GM12878 (cell line): ENCODE measurements around the gene SPTY2D1. TPM values are rescaled to one million over a fixed set of nuclear protein-coding genes. Genes with fewer than 3 reads are reported as not detected.

Experiments
- ATAC-seq: fragments of 200-7000 bp; cut with Tn5 transposase; 3 replicates; pipeline ENCODE4 v1.9.1; 2020; ENCODE audit warnings: mild to moderate bottlenecking, moderate library complexity
- BruUV-seq: library from RNA; stranded (reverse); fragments of 400-500 nt; replicated peaks from 2 replicates; lab custom pipeline; 2021; lab: Mats Ljungman, UMichigan
- CTCF ChIA-PET: fragments of 300-600 bp; sonication (Branson Sonifier 250); formaldehyde crosslinking; extraction: SDS; loops from one replicate; lab custom pipeline; 2021; ENCODE audit warnings: inconsistent platforms; lab: Yijun Ruan, JAX
- POLR2A ChIA-PET: fragments of 350-600 bp; formaldehyde crosslinking; extraction: SDS; loops from one replicate; lab custom pipeline; 2021; ENCODE audit warnings: inconsistent platforms; lab: Charles Lee
- RAD21 ChIA-PET: fragments of 300-600 bp; sonication (Branson Sonifier 250); formaldehyde crosslinking; loops from one replicate; lab custom pipeline; 2023; ENCODE audit warnings: antibody characterized with exemption; ENCODE audit not compliant: unreplicated experiment; lab: Charles Lee
- SMC1A ChIA-PET: fragments of 300-600 bp; sonication (Branson Sonifier 250); formaldehyde crosslinking; loops from one replicate; lab custom pipeline; 2023; ENCODE audit not compliant: unreplicated experiment, uncharacterized antibody; lab: Charles Lee
- DNase-seq: peaks from one replicate; pipeline ENCODE4 v3.0.0-alpha.2; 2011; ENCODE audit warnings: low read depth, low spot score
- FAIRE-seq: peaks from 3 replicates; lab custom pipeline; 2011; peaks lifted over from hg19 to GRCh38; lab: Jason Lieb, UNC
- H2AFZ ChIP-seq: 2 replicates; pipeline ENCODE4 v1.6.0; 2011; ENCODE audit warnings: low read depth, low read length, control low read depth; ENCODE audit not compliant: control insufficient read depth
- H3K27ac ChIP-seq: 2 replicates; pipeline ENCODE4 v1.5.1; 2011; ENCODE audit warnings: control low read depth; ENCODE audit not compliant: control insufficient read depth, insufficient read depth
- H3K27me3 ChIP-seq, 2 experiments: replicated peaks in 1 of 2; 2 replicates each; pipeline versions ENCODE4 v1.6.0 to v1.6.1; 2011; ENCODE audit warnings: low read length in 1 of 2; ENCODE audit not compliant: control insufficient read depth in 2 of 2, insufficient read depth in 2 of 2
- H3K36me3 ChIP-seq, 2 experiments: 2 replicates each; pipeline ENCODE4 v1.5.1; 2011; ENCODE audit warnings: low read length in 1 of 2; ENCODE audit not compliant: control insufficient read depth in 2 of 2, insufficient read depth in 2 of 2
- H3K4me1 ChIP-seq: 2 replicates; pipeline ENCODE4 v1.6.1; 2011; ENCODE audit warnings: mild to moderate bottlenecking, low read length, moderate library complexity, mixed read lengths; ENCODE audit not compliant: control insufficient read depth, insufficient read depth
- H3K4me2 ChIP-seq: 2 replicates; pipeline ENCODE4 v1.6.0; 2011; ENCODE audit warnings: control low read depth; ENCODE audit not compliant: control insufficient read depth, insufficient read depth
- H3K4me3 ChIP-seq: fragments of 200-600 bp; sonication (generic); 2 replicates; pipeline ENCODE4 v1.5.1; 2016
- H3K79me2 ChIP-seq: 2 replicates; pipeline ENCODE4 v1.6.0; 2011; ENCODE audit warnings: low read length; ENCODE audit not compliant: control insufficient read depth, insufficient read depth
- H3K9ac ChIP-seq: 2 replicates; pipeline ENCODE4 v1.8.0; 2011; ENCODE audit warnings: low read length, control low read depth, mixed read lengths; ENCODE audit not compliant: control insufficient read depth, insufficient read depth
- H3K9me3 ChIP-seq: replicated peaks from 3 replicates; pipeline ENCODE4 v1.5.1; 2011; ENCODE audit warnings: mild to moderate bottlenecking, low read length; ENCODE audit not compliant: control insufficient read depth, insufficient read depth
- H4K20me1 ChIP-seq: 2 replicates; pipeline ENCODE4 v1.6.0; 2011; ENCODE audit not compliant: control insufficient read depth, insufficient read depth
- BACH1 ChIP-seq: fragments of 450-650 bp; IDR thresholded peaks from 2 replicates; pipeline ENCODE4 v1.6.1; 2017; ENCODE audit warnings: mild to moderate bottlenecking, borderline replicate concordance
- BCLAF1 ChIP-seq: fragments of 450-650 bp; IDR thresholded peaks from 2 replicates; pipeline ENCODE4 v1.6.1; 2017; ENCODE audit warnings: antibody characterized with exemption, mild to moderate bottlenecking, moderate library complexity
- CEBPZ ChIP-seq: fragments of 150-350 bp; IDR thresholded peaks from 2 replicates; pipeline ENCODE4 v1.6.1; 2016; ENCODE audit warnings: low read depth, low read length
- HDAC2 ChIP-seq: fragments of 200-600 bp; sonication (generic); IDR thresholded peaks from 2 replicates; pipeline ENCODE4 v1.6.1; 2017
- NFXL1 ChIP-seq: fragments of 450-650 bp; IDR thresholded peaks from 2 replicates; pipeline ENCODE4 v1.6.1; 2017; ENCODE audit warnings: antibody characterized with exemption, mild to moderate bottlenecking, borderline replicate concordance
- NFYB ChIP-seq: IDR thresholded peaks from 2 replicates; pipeline ENCODE4 v1.6.1; 2011; ENCODE audit warnings: low read depth, mild to moderate bottlenecking, low read length, improper control_type of control experiment, moderate library complexity; ENCODE audit not compliant: insufficient read depth
- NR2F1 ChIP-seq: fragments of 450-650 bp; conservative IDR thresholded peaks from 2 replicates; pipeline ENCODE4 v1.6.1; 2017; ENCODE audit warnings: mild to moderate bottlenecking
- PAX5 ChIP-seq: IDR thresholded peaks from 2 replicates; pipeline ENCODE4 v1.6.1; 2011; ENCODE audit warnings: low read depth, low read length, borderline replicate concordance
- PAX8 ChIP-seq: fragments of 450-650 bp; IDR thresholded peaks from 2 replicates; pipeline ENCODE4 v1.6.1; 2017; ENCODE audit warnings: mild to moderate bottlenecking, moderate library complexity
- POLR2AphosphoS2 ChIP-seq: IDR thresholded peaks from 2 replicates; pipeline ENCODE4 v1.6.1; 2011; ENCODE audit warnings: low read depth, mild to moderate bottlenecking, low read length, improper control_type of control experiment, moderate library complexity
- RAD51 ChIP-seq: fragments of 450-650 bp; IDR thresholded peaks from 2 replicates; pipeline ENCODE4 v1.6.1; 2016; ENCODE audit warnings: moderate library complexity, mild to moderate bottlenecking, inconsistent platforms
- RFX5 ChIP-seq: IDR thresholded peaks from 2 replicates; pipeline ENCODE4 v1.6.1; 2011; ENCODE audit warnings: low read depth, low read length, improper control_type of control experiment
- SIN3A ChIP-seq: IDR thresholded peaks from 2 replicates; pipeline ENCODE4 v1.6.1; 2012; ENCODE audit warnings: low read depth, low read length, improper control_type of control experiment
- SKIL ChIP-seq: fragments of 450-650 bp; IDR thresholded peaks from 2 replicates; pipeline ENCODE4 v1.6.1; 2017; ENCODE audit warnings: mild to moderate bottlenecking, low read depth, inconsistent platforms; ENCODE audit not compliant: poor library complexity, severe bottlenecking
- YBX1 ChIP-seq: fragments of 450-650 bp; IDR thresholded peaks from 2 replicates; pipeline ENCODE4 v1.6.1; 2016; ENCODE audit warnings: antibody characterized with exemption
- ZSCAN29 ChIP-seq: fragments of 450-650 bp; IDR thresholded peaks from 2 replicates; pipeline ENCODE4 v1.6.1; 2017; ENCODE audit warnings: mild to moderate bottlenecking, moderate library complexity
- ZZZ3 ChIP-seq: IDR thresholded peaks from 2 replicates; pipeline ENCODE4 v1.6.1; 2011; ENCODE audit warnings: low read depth; ENCODE audit not compliant: control insufficient read depth, insufficient read length
- WGBS: methylation state at CpG from one replicate; pipeline ENCODE4 v1.1.6; 2016; ENCODE audit warnings: low lambda C conversion rate; ENCODE audit not compliant: insufficient replicate concordance, insufficient coverage; ENCODE audit errors: missing lambda C conversion rate; 5-methylcytosine and 5-hydroxymethylcytosine counted together
- in situ Hi-C: fragments of 300-500 bp; cut with MboI; formaldehyde crosslinking; loops from 9 replicates; pipeline ENCODE4 v1.14.3; 2018; ENCODE audit warnings: mixed read lengths
- intact Hi-C: fragments of 100-400 bp; cut with micrococcal nuclease; formaldehyde crosslinking; loops from one replicate; pipeline ENCODE4 v1.14.2; 2022; ENCODE audit not compliant: unreplicated experiment
- polyA plus RNA-seq, 11 experiments: library from polyadenylated mRNA; depleted of rRNA in 4 of 11; unstranded in 6 of 11; stranded (reverse) in 5 of 11; fragments of >200 nt; fragmentation: Nextera tagmentation in 4 of 11; fragmentation: Illumina TruSeq in 1 of 11; extraction: Ambion mirVana in 4 of 11; extraction: Trizol in 1 of 11; gene quantifications; 1 replicate in 1 of 11; 2 replicates in 10 of 11; pipeline versions ENCODE4 v1.2.1 to v1.2.3, GENCODE V29; 2011 to 2016; ENCODE audit warnings: inconsistent platforms in 2 of 11, missing spikeins in 2 of 11, low read depth in 1 of 11
- total RNA-seq, 4 experiments: library from RNA; depleted of rRNA in 3 of 4; stranded (reverse); fragments of >200 nt in 3 of 4; fragmentation: Illumina TruSeq in 1 of 4; extraction: Trizol in 1 of 4; gene quantifications; 2 replicates each; pipeline versions ENCODE4 v1.2.1 to v1.2.3, GENCODE V29; 2013 to 2021

Gene SPTY2D1
- total and polyA plus RNA-seq, 10 of the 15 experiments (the other 5 are each of a cell fraction or from before 2014, with no cell fraction given), result 4.6 to 31.1 (median 15.5) TPM

DNA sequence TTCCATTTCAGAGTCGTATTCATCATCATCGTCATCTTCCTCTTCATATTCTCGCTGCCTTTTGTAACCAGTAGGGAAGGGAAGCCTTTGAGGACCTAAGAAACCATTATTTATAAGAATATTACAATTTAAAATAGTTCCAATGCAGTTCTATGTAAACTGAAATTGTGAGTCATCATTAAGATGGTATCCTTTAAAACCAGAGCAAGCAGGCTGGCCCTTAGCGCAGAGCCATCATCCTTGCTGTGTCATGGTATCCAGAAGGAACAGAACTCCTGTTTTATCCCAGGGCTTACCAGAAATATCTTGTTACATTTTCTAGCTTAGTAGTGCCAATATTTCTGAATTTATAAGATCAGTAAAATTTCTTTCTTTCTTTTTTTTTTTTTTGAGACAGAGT lies 21.7 kb downstream of the SPTY2D1 start (continued):
- no peak for TF ChIP-seq CEBPZ
- TF ChIP-seq POLR2AphosphoS2, result no peak
- TF ChIP-seq RAD51, result no peak
- TF ChIP-seq RFX5, result no peak
- no peak for TF ChIP-seq ZSCAN29
- TF ChIP-seq PAX8, result no peak

- ChIA-PET CTCF (no interaction called here), SMC1A (interaction anchor here (1.2 to 13.9 kb wide), 2 partner anchors 22 to 70 kb away, joined by 4 to 188 read pairs; partner anchors contain the start of gene SPTY2D1), RAD21 (interaction anchor here (0.6 kb wide), 1 partner anchor 217 kb away, joined by 5 read pairs; the partner anchor contains the start of gene LDHA), POLR2A (no interaction called here)
- Histone ChIP-seq H3K4me1 (peaks cover 11% of the 10 kb centered on the region), H3K79me2 (peaks cover 2% of the 10 kb centered on the region), H3K4me3 (no peak overlapping the region), H2AFZ (no peak overlapping the region), H3K27me3 (no peaks in the 10 kb centered on the region), H4K20me1 (0 out of 2 replicates have a peak, but pooled peaks cover 2% of the 10 kb centered on the region), H3K9ac (no peak overlapping the region), H3K4me2 (no peak overlapping the region), H3K36me3 (peaks cover 15 to 41% of the 10 kb centered on the region in 2 experiments), H3K27ac (no peak overlapping the region), H3K9me3 (no peaks in the 10 kb centered on the region)
- no TSS peak for BruUV-seq
- ATAC-seq, result no peak
- in situ Hi-C loops (no loop called here), intact Hi-C loops (no loop called here)
- TF ChIP-seq PAX5 (no peak), NFYB (no peak), SKIL (no peak), SIN3A (no peak), YBX1 (no peak), BCLAF1 (no peak), BACH1 (no peak), ZZZ3 (no peak), HDAC2 (no peak), NFXL1 (no peak), NR2F1 (no peak)
- FAIRE-seq, result no peak
- WGBS, result 100% methylated on average over 2 of the region's 2 CpGs
- no peak for DNase-seq
These were observed 22.9 kb downstream of the SPTY2D1 start for GRCh38 chr11:18611196-18611595.
